Measurements from ENCODE around the gene ARHGEF6.
"Not testable (repeated sequence)": the region's sequence is repeated elsewhere in the genome, so short reads cannot be mapped to it uniquely, and the experiment has no call there.

GRCh38 chrX:136795132-136795531 is 14.4 kb upstream of the ARHGEF6 start:
- not testable (repeated sequence) for TF ChIP-seq CTCF, POLR2A (IDR thresholded peaks at IDR 0.05)

All from Peyer's patch (tissue), 4 donors.